Panc1 (cell line): ENCODE data around the gene NYAP2.

ENCODE experiments used
- CTCF ChIP-seq: fragments of 450-650 bp; IDR thresholded peaks from 2 replicates; pipeline ENCODE4 v1.5.1; 2017; ENCODE audit warnings: mild to moderate bottlenecking
- POLR2AphosphoS5 ChIP-seq: IDR thresholded peaks from 2 replicates; pipeline ENCODE4 v1.6.1; 2012; ENCODE audit warnings: mild to moderate bottlenecking, low read depth, low read length, moderate library complexity
- REST ChIP-seq, 2 experiments: IDR thresholded peaks; 2 replicates each; pipeline ENCODE4 v1.6.1; 2011 to 2012; ENCODE audit warnings: low read depth in 2 of 2, control low read depth in 1 of 2, low read length in 1 of 2, mild to moderate bottlenecking in 1 of 2, moderate library complexity in 1 of 2; ENCODE audit not compliant: insufficient read depth in 1 of 2
- SIN3A ChIP-seq: IDR thresholded peaks from 2 replicates; pipeline ENCODE4 v1.6.1; 2012; ENCODE audit warnings: low read depth, mild to moderate bottlenecking, low read length, moderate library complexity, borderline replicate concordance; ENCODE audit not compliant: insufficient read depth
- TCF7L2 ChIP-seq: IDR thresholded peaks from 2 replicates; pipeline ENCODE4 v1.6.1; 2011; ENCODE audit warnings: mild to moderate bottlenecking, low read depth, low read length, inconsistent platforms

GRCh38 chr2:225425284-225425683, 25.8 kb downstream of the NYAP2 start:
- no peak for TF ChIP-seq CTCF
- TF ChIP-seq POLR2AphosphoS5, result no peak
- no peak for TF ChIP-seq REST (IDR thresholded peaks at IDR 0.05; ENCODE audit: insufficient read depth in 1 of 2, low read depth in 2 of 2, low read length in 1 of 2)
- TF ChIP-seq TCF7L2, result no peak
- no peak for TF ChIP-seq SIN3A
